GM18868 (cell line): Measurements from ENCODE around the gene SDK1.

ENCODE experiments used
- ATAC-seq: cut with Tn5 transposase; IDR thresholded peaks from one replicate; pipeline ENCODE4 v1.9.1; 2021; ENCODE audit warnings: mild to moderate bottlenecking, moderate library complexity; ENCODE audit not compliant: unreplicated experiment

The SDK1 gene

GRCh38 chr7:4159761-4160554, 858.9 kb downstream of the SDK1 start:
- ATAC-seq, result no peak

GRCh38 chr7:4162884-4163564, 862.0 kb downstream of the SDK1 start:
- no peak for ATAC-seq

GRCh38 chr7:4163565-4164203, 862.6 kb downstream of the SDK1 start:
- no peak for ATAC-seq

- ATAC-seq, result no peak
These were observed 863.5 kb downstream of the SDK1 start for GRCh38 chr7:4164556-4164955.

- no peak for ATAC-seq
These were observed 865.3 kb downstream of the SDK1 start for GRCh38 chr7:4166340-4166739.

- ATAC-seq, result no peak
These were observed 865.8 kb downstream of the SDK1 start for GRCh38 chr7:4166807-4167206.

GRCh38 chr7:4167385-4167910, 866.4 kb downstream of the SDK1 start:
- no peak for ATAC-seq

- no peak for ATAC-seq
These were observed 867.0 kb downstream of the SDK1 start for GRCh38 chr7:4168041-4168440.

- no peak for ATAC-seq
These were observed 867.5 kb downstream of the SDK1 start for GRCh38 chr7:4168541-4168940.

- ATAC-seq, result no peak
These were observed 868.4 kb downstream of the SDK1 start for GRCh38 chr7:4169455-4169854.

- ATAC-seq, result no peak
These were observed 870.1 kb downstream of the SDK1 start for GRCh38 chr7:4170997-4171786.

GRCh38 chr7:4172883-4173282, 871.8 kb downstream of the SDK1 start:
- no peak for ATAC-seq

GRCh38 chr7:4173615-4174014, 872.6 kb downstream of the SDK1 start:
- no peak for ATAC-seq

- ATAC-seq, result no peak
These were observed 873.0 kb downstream of the SDK1 start for GRCh38 chr7:4174016-4174415.

- ATAC-seq, result no peak
These were observed 873.4 kb downstream of the SDK1 start for GRCh38 chr7:4174451-4174850.

- no peak for ATAC-seq
These were observed 873.8 kb downstream of the SDK1 start for GRCh38 chr7:4174884-4175283.

GRCh38 chr7:4175346-4175973, 874.4 kb downstream of the SDK1 start:
- no peak for ATAC-seq

GRCh38 chr7:4177001-4177400, 875.9 kb downstream of the SDK1 start:
- no peak for ATAC-seq

GRCh38 chr7:4178416-4178815, 877.4 kb downstream of the SDK1 start:
- ATAC-seq, result no peak

GRCh38 chr7:4178916-4179687, 878.0 kb downstream of the SDK1 start:
- ATAC-seq, result no peak
